NT2/D1 (cell line): ENCODE measurements around the gene D2HGDH.
"Not testable (repeated sequence)": the region's sequence is repeated elsewhere in the genome, so short reads cannot be mapped to it uniquely, and the experiment has no call there.

Experiments
- DNase-seq: peaks from one replicate; pipeline ENCODE4 v3.0.0-alpha.2; 2011; ENCODE audit warnings: low read depth, low spot score
- H3K27me3 ChIP-seq: 2 replicates; pipeline ENCODE4 v1.6.0; 2011; ENCODE audit warnings: mild to moderate bottlenecking; ENCODE audit not compliant: insufficient read length, insufficient read depth
- H3K36me3 ChIP-seq: 2 replicates; pipeline ENCODE4 v1.6.1; 2011; ENCODE audit warnings: mild to moderate bottlenecking, low read length, mixed read lengths; ENCODE audit not compliant: insufficient read depth, insufficient read length
- H3K4me1 ChIP-seq: 2 replicates; pipeline ENCODE4 v1.5.1; 2011; ENCODE audit not compliant: insufficient read depth, insufficient read length
- H3K4me3 ChIP-seq: 2 replicates; pipeline ENCODE4 v1.5.1; 2011; ENCODE audit warnings: low read depth; ENCODE audit not compliant: insufficient read length
- H3K9ac ChIP-seq: 2 replicates; pipeline ENCODE4 v1.6.0; 2011; ENCODE audit warnings: low read depth; ENCODE audit not compliant: insufficient read length
- H3K9me3 ChIP-seq: 2 replicates; pipeline ENCODE4 v1.5.1; 2011; ENCODE audit warnings: mild to moderate bottlenecking, low read length; ENCODE audit not compliant: insufficient read depth
- SUZ12 ChIP-seq: IDR thresholded peaks from 2 replicates; pipeline ENCODE4 v1.6.1; 2011; ENCODE audit not compliant: insufficient read length, insufficient read depth; ENCODE audit errors: extremely low read depth
- YY1 ChIP-seq: IDR thresholded peaks from 2 replicates; pipeline ENCODE4 v1.6.1; 2011; ENCODE audit not compliant: insufficient read length, insufficient read depth
- ZNF274 ChIP-seq: IDR thresholded peaks from 2 replicates; pipeline ENCODE4 v1.6.1; 2011; ENCODE audit warnings: mild to moderate bottlenecking, low read depth, low read length

Gene D2HGDH

DNA sequence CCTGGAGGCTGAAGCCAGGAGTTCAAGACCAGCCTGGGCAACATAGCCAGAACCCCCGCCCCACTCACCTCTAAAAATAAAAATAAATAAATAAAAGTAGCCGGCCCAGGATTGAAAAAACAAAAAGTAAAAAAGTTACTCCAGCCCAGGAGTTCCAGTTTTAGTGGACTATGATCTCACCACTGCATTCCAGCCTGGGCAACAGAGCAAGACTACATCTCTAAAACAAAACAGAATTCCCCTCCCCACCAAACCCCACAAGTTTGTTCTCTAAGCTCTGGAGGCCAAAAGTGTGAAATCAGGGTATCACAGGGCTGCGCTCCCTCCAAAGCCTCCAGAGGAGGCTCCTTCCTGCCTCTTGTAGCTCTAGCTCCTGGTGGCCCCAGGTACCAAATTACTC, 1.7 kb downstream of the D2HGDH start:
- TF ChIP-seq SUZ12 (no peak), YY1 (no peak), ZNF274 (no peak)
- Histone ChIP-seq H3K36me3 (peaks cover 22% of the 10 kb centered on the region), H3K4me1 (peaks cover 15% of the 10 kb centered on the region), H3K4me3 (no peak overlapping the region), H3K27me3 (peaks cover 9% of the 10 kb centered on the region), H3K9me3 (no peaks in the 10 kb centered on the region), H3K9ac (no peak overlapping the region)
- DNase-seq, result no peak

DNA sequence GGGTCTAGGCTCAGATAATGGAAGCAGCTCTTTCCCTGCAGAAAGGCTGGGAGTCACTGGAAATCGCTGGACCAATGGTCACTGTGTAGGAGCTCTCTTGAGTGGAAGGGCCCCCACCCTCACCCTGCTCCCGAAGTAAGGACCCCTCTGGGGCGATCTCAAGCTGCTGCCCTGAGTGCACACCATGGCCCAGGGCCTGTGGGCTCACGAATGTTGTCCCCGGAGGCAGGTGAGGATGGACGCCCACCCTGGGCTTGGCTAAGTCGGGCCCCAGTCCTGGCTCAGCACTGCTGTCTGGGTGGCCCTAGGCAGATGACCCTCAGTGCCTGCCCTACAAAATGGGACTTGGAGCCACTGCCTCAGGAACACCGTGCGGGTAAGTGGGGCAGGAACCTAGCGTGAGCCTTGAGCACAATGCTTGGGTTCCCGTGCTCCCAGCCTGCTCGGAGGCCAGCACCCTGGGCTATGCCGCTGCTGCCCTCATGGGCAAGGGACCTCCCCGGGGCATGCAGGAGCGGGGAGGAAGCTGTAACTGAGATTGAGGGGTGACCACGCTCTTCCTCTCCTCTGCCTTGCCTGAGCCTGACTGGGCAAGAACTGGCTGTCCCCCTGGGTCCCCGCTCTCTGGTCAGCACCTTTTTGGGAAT, 3.7 kb downstream of the D2HGDH start:
- Histone ChIP-seq H3K9me3 (no peaks in the 10 kb centered on the region), H3K36me3 (peaks cover 23% of the 10 kb centered on the region), H3K4me1 (peaks cover 17% of the 10 kb centered on the region), H3K27me3 (peaks cover 9% of the 10 kb centered on the region), H3K4me3 (no peak overlapping the region), H3K9ac (no peak overlapping the region)
- no peak for TF ChIP-seq ZNF274
- TF ChIP-seq SUZ12, result no peak
- TF ChIP-seq YY1, result no peak
- DNase-seq, result no peak

DNA sequence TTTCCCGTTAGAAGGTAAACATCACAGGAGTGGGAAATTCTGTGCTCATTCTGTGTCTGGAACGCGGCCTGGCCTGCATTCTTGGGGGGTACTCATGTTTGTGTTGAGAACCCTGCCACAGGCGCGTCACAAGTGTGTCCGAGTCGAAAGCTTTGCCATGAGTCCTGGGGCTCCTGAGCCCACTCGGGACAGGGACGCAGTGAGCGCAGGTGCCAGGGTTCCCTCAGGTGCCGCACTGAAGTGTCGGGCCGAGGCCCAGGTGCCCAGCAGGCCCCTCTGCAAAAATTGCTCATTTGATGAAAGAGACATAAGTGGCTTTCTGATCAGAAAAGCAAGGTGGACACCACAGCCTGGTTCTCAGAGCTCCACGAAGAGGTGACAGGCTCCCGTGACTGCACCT, 4.7 kb downstream of the D2HGDH start:
- TF ChIP-seq YY1, result no peak
- no peak for TF ChIP-seq ZNF274
- TF ChIP-seq SUZ12, result no peak
- DNase-seq, result no peak
- Histone ChIP-seq H3K27me3 (no peaks in the 10 kb centered on the region), H3K9ac (no peak overlapping the region), H3K9me3 (no peaks in the 10 kb centered on the region), H3K4me1 (peaks cover 10% of the 10 kb centered on the region), H3K4me3 (no peak overlapping the region), H3K36me3 (peaks cover 32% of the 10 kb centered on the region)

- Histone ChIP-seq H3K27me3 (no peaks in the 10 kb centered on the region), H3K36me3 (peaks cover 37% of the 10 kb centered on the region), H3K9me3 (no peaks in the 10 kb centered on the region), H3K9ac (no peak overlapping the region), H3K4me3 (no peak overlapping the region), H3K4me1 (peaks cover 10% of the 10 kb centered on the region)
- TF ChIP-seq ZNF274 (no peak), SUZ12 (no peak), YY1 (no peak)
- DNase-seq, result no peak
Observed at GRCh38 chr2:241739651-241740050, 5.2 kb downstream of the D2HGDH start.

GRCh38 chr2:241741016-241741415, 6.6 kb downstream of the D2HGDH start:
- Histone ChIP-seq H3K36me3 (peaks cover 44% of the 10 kb centered on the region), H3K9ac (no peak overlapping the region), H3K4me1 (peaks cover 10% of the 10 kb centered on the region), H3K4me3 (no peak overlapping the region), H3K9me3 (no peaks in the 10 kb centered on the region), H3K27me3 (no peaks in the 10 kb centered on the region)
- DNase-seq, result no peak
- TF ChIP-seq YY1 (no peak), ZNF274 (no peak), SUZ12 (no peak)

DNA sequence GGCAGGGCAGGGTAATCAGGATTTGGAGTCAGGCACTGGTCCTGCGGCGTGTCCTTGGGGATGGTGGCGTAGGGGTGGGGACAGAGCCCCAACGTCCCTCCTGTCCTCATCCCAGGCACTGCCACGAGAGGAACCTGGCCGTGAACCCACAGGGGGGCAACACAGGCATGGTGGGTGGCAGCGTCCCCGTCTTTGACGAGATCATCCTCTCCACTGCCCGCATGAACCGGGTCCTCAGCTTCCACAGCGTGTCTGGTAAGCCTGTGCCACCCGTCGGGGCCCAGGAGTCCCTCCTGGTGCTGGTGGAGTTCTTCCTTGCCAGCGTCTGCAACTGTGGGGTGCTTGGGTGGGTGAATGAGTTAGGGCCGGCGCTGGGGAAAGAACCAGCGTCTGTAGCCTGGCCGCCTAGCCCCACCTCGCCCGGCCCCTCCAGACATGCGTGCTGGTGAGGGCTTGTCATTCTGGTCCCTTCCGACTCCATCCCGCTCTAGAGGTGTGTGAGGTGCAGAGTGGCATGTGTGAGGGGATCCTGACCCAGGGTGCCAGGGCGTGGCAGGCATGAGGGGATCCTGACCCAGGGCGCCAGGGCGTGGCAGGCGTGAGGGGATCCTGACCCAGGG, 8.0 kb downstream of the D2HGDH start:
- no peaks in the 10 kb centered on the region for H3K27me3 ChIP-seq
- no peak overlapping the region for H3K4me3 ChIP-seq
- H3K36me3 ChIP-seq, result peaks cover 47% of the 10 kb centered on the region
- peaks cover 6% of the 10 kb centered on the region for H3K4me1 ChIP-seq
- no peak for DNase-seq
- no peaks in the 10 kb centered on the region for H3K9me3 ChIP-seq
- no peak for TF ChIP-seq YY1
- no peak overlapping the region for H3K9ac ChIP-seq

GRCh38 chr2:241743008-241743407, 8.6 kb downstream of the D2HGDH start:
- not testable (repeated sequence) for DNase-seq, H3K27me3 ChIP-seq, H3K4me3 ChIP-seq, H3K9ac ChIP-seq, H3K4me1 ChIP-seq, H3K9me3 ChIP-seq
- H3K36me3 ChIP-seq, result peaks cover 44% of the 10 kb centered on the region

- peaks cover 3% of the 10 kb centered on the region for H3K4me1 ChIP-seq
- H3K36me3 ChIP-seq, result peaks cover 38% of the 10 kb centered on the region
- H3K4me3 ChIP-seq, result no peak overlapping the region
- H3K9me3 ChIP-seq, result no peaks in the 10 kb centered on the region
- H3K27me3 ChIP-seq, result no peaks in the 10 kb centered on the region
- DNase-seq, result no peak
- H3K9ac ChIP-seq, result no peak overlapping the region
- TF ChIP-seq YY1, result no peak
- TF ChIP-seq SUZ12, result no peak
- TF ChIP-seq ZNF274, result no peak
Observed at GRCh38 chr2:241743620-241744019, 9.2 kb downstream of the D2HGDH start.
